AG04450 (cell line): ENCODE results near the gene SLC30A7. TPM values are rescaled to one million over a fixed set of nuclear protein-coding genes. Genes with fewer than 3 reads are reported as not detected.

Experiments
- CTCF ChIA-PET: fragments of 300-600, 350-600 bp; formaldehyde crosslinking; extraction: SDS; loops from one replicate; lab custom pipeline; 2022; ENCODE audit warnings: antibody characterized with exemption, inconsistent platforms; lab: Charles Lee
- POLR2A ChIA-PET: fragments of 350-600 bp; formaldehyde crosslinking; extraction: SDS; loops from one replicate; lab custom pipeline; 2021; ENCODE audit warnings: antibody characterized with exemption, inconsistent platforms; lab: Yijun Ruan, JAX
- DNase-seq: peaks from one replicate; pipeline ENCODE4 v3.0.0-alpha.2; 2011; ENCODE audit warnings: low read depth, low spot score
- H3K27ac ChIP-seq: one replicate; pipeline ENCODE4 v1.5.1; 2012; ENCODE audit warnings: low read depth, low read length, control low read depth
- H3K27me3 ChIP-seq: one replicate; pipeline ENCODE4 v1.6.0; 2012; ENCODE audit warnings: low read length; ENCODE audit not compliant: control insufficient read depth, insufficient read depth
- H3K4me3 ChIP-seq: 2 replicates; pipeline ENCODE4 v1.5.1; 2011; ENCODE audit warnings: mild to moderate bottlenecking, low read depth, low read length, control low read depth
- H3K9me3 ChIP-seq: 2 replicates; pipeline ENCODE4 v1.5.1; 2012; ENCODE audit warnings: low read length; ENCODE audit not compliant: control insufficient read depth, insufficient read depth
- polyA plus RNA-seq: library from polyadenylated mRNA; depleted of rRNA; stranded (reverse); fragments of >200 nt; gene quantifications from 2 replicates; pipeline ENCODE4 v1.2.3, GENCODE V29; 2011
- TF ChIP-seq, protein P1 (sequence below): IDR thresholded peaks from 2 replicates; pipeline ENCODE4 v1.5.1; 2011; ENCODE audit warnings: low read depth, low read length, control low read depth, inconsistent platforms

SLC30A7 gene
- polyA plus RNA-seq, 1 experiment: 15.1 TPM

DNA sequence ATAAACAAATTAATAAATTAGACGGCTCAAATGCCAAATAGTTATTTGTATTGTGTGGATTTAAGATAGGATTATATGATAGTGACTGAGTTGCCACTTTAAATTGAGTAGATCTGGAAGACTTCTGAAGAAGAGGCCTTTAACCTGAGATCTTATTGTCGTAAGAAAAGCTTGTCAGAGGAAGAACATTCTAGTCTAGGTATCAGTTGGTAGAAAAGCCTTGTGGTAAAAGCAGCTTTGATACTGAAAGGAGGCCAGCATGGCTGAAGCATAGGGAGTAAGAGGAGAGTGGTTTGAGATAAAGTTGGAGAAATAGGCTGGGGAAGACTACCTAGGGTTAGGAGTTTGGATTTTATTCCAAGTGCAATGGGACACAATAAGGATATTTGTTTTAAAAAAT lies 29.1 kb downstream of the SLC30A7 start:
- POLR2A ChIA-PET: no interaction called here
- H3K9me3 ChIP-seq: no peaks in the 10 kb centered on the region

DNA sequence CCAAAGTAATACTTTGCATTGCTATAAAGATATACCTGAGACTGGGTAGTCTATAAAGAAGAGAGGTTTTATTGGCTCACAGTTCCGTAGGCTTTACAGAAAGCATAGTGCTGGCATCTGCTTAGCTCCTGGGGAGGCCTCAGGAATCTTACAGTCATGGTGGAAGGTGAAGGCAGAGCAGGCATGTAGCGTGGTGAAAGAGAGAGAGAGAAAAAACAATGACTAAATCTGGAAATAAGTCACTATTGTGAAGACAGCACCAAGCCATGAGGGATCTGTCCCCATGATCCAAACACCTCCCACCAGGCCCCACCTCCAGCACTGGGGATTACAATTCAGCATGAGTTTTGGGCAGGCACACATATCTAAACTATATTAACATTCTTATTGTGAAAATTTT lies 30.4 kb downstream of the SLC30A7 start:
- no peaks in the 10 kb centered on the region for H3K9me3 ChIP-seq
- ChIA-PET POLR2A (no interaction called here), CTCF (interaction anchor here (5.7 to 6.3 kb wide), 2 partner anchors 313 to 362 kb away, joined by 36 to 73 read pairs; partner anchors contain the start of gene S1PR1)
- H3K4me3 ChIP-seq: no peak overlapping the region
- DNase-seq: no peak
- TF ChIP-seq, protein P1, sequence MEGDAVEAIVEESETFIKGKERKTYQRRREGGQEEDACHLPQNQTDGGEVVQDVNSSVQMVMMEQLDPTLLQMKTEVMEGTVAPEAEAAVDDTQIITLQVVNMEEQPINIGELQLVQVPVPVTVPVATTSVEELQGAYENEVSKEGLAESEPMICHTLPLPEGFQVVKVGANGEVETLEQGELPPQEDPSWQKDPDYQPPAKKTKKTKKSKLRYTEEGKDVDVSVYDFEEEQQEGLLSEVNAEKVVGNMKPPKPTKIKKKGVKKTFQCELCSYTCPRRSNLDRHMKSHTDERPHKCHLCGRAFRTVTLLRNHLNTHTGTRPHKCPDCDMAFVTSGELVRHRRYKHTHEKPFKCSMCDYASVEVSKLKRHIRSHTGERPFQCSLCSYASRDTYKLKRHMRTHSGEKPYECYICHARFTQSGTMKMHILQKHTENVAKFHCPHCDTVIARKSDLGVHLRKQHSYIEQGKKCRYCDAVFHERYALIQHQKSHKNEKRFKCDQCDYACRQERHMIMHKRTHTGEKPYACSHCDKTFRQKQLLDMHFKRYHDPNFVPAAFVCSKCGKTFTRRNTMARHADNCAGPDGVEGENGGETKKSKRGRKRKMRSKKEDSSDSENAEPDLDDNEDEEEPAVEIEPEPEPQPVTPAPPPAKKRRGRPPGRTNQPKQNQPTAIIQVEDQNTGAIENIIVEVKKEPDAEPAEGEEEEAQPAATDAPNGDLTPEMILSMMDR: no peak
- no peak overlapping the region for H3K27ac ChIP-seq
- no peaks in the 10 kb centered on the region for H3K27me3 ChIP-seq

More for the DNA sequence above, 29.1 kb downstream of the SLC30A7 start:
- Histone ChIP-seq H3K4me3 (no peak overlapping the region), H3K27ac (no peak overlapping the region), H3K27me3 (no peaks in the 10 kb centered on the region)
- CTCF ChIA-PET: interaction anchor here (4.3 to 6.3 kb wide), 3 partner anchors 314 to 363 kb away, joined by 36 to 149 read pairs (median 73); partner anchors contain the start of gene S1PR1
- TF ChIP-seq, protein P1: no peak
- DNase-seq: no peak

DNA sequence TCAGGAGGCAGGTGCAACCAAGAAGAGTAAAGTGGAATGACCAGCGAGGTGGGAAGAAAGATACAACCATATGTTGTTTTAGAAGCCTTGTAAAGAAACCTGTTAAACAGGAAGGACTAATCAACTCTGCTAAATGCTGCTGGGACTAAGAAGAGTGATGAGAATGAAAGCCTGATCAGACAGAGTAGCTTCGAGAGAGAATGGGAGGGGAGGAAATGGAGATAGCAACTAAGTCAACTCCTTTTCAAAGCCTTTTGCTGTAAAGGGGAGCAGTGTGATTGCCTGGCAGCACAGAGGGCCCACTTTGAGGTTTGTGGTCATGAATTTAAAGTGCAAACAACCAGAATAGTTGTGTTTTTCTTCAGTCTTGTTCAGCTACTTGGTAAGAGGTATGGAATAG lies 31.4 kb downstream of the SLC30A7 start:
- H3K4me3 ChIP-seq: no peak overlapping the region
- H3K27me3 ChIP-seq: no peaks in the 10 kb centered on the region
- no peak for DNase-seq
- H3K27ac ChIP-seq: no peak overlapping the region
- TF ChIP-seq, protein P1: no peak
- POLR2A ChIA-PET: no interaction called here
- no peaks in the 10 kb centered on the region for H3K9me3 ChIP-seq
- CTCF ChIA-PET: interaction anchor here (1.1 to 5.7 kb wide), 2 partner anchors 361 to 382 kb away, joined by 3 to 36 read pairs; no protein-coding TSS in a partner anchor

DNA sequence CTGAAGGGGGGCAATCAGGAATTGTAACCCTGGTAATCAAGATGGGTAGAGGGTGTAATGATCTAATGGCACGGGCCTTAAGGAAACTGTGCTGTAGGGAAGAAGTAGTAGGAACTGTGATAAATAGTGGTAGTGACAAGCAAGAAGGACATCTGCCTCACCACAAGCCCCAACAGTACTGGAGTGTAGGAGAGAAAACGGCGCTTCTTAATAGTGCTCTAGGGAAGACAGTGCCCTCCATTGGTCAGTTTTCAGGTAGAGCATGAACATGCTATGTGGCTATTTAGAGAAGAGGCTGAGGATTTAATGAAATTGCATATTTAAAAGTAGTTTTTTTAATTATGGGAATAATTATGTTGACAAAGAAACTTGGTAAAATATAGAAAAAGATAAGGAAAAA lies 32.2 kb downstream of the SLC30A7 start:
- POLR2A ChIA-PET: no interaction called here
- H3K27me3 ChIP-seq: no peaks in the 10 kb centered on the region

DNA sequence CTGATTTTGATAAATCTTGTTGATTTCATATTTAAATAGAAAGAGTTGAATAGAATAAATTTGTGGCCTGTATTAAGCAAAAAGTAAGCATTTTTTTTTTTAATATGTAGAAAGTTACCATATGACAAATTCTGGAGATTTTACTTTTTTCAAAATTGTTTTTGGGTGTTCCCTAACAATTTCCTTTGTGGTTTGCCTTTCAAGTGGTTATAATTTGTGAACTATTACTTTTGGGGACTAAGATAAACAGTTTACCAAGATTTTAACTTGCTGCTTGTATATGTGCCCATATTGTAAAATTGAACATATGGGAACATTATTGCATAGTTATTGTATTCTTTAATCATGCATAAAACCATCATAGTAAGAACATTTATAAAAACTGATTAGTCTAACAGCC lies 34.6 kb downstream of the SLC30A7 start:
- POLR2A ChIA-PET: no interaction called here
- CTCF ChIA-PET: interaction anchor here (1.8 to 5.7 kb wide), 2 partner anchors 308 to 358 kb away, joined by 8 to 36 read pairs; no protein-coding TSS in a partner anchor

More for the DNA sequence above, 32.2 kb downstream of the SLC30A7 start:
- Histone ChIP-seq H3K9me3 (no peaks in the 10 kb centered on the region), H3K4me3 (no peak overlapping the region), H3K27ac (no peak overlapping the region)
- DNase-seq: no peak
- TF ChIP-seq, protein P1: no peak
- CTCF ChIA-PET: interaction anchor here (1.1 to 5.7 kb wide), 2 partner anchors 360 to 382 kb away, joined by 3 to 36 read pairs; no protein-coding TSS in a partner anchor

More for the DNA sequence above, 34.6 kb downstream of the SLC30A7 start:
- Histone ChIP-seq H3K4me3 (no peak overlapping the region), H3K27ac (no peak overlapping the region), H3K27me3 (no peaks in the 10 kb centered on the region), H3K9me3 (no peaks in the 10 kb centered on the region)
- no peak for DNase-seq
- TF ChIP-seq, protein P1: no peak
